Type B pancreatic cell (in vitro differentiated cells): ENCODE data around the gene SLC41A3. TPM values are rescaled to one million over a fixed set of nuclear protein-coding genes. Genes with fewer than 3 reads are reported as not detected.

Experiments used
- DNase-seq: peaks from one replicate; pipeline ENCODE4 v3.0.0; 2021; ENCODE audit warnings: mixed read lengths; ENCODE audit not compliant: unreplicated experiment; ENCODE audit errors: extremely low spot score
- H3K27ac Mint-ChIP-seq: 2 replicates; pipeline ENCODE4 v1.8.0; 2021; ENCODE audit warnings: mild to moderate bottlenecking, mixed read lengths
- H3K27me3 Mint-ChIP-seq: 2 replicates; pipeline ENCODE4 v1.8.0; 2021; ENCODE audit warnings: mixed read lengths
- H3K36me3 Mint-ChIP-seq: 2 replicates; pipeline ENCODE4 v1.8.0; 2021; ENCODE audit warnings: mixed read lengths
- H3K4me1 Mint-ChIP-seq: one replicate; pipeline ENCODE4 v1.8.0; 2021; ENCODE audit warnings: mixed read lengths; ENCODE audit not compliant: unreplicated experiment
- H3K4me3 Mint-ChIP-seq: 2 replicates; pipeline ENCODE4 v1.8.0; 2021; ENCODE audit warnings: mild to moderate bottlenecking, mixed read lengths
- H3K9me3 Mint-ChIP-seq: 2 replicates; pipeline ENCODE4 v1.8.0; 2021; ENCODE audit warnings: mixed read lengths
- CTCF ChIP-seq: fragments of 200-600 bp; sonication (generic); conservative IDR thresholded peaks from 2 replicates; pipeline ENCODE4 v1.5.0; 2021; ENCODE audit warnings: antibody characterized with exemption, mild to moderate bottlenecking
- total RNA-seq: library from RNA; stranded (reverse); gene quantifications from 2 replicates; pipeline ENCODE4 v1.2.1, GENCODE V29; 2021; ENCODE audit warnings: low replicate concordance

SLC41A3 gene
- total RNA-seq, 1 donor from 2014 or later: 56.4 TPM

GRCh38 chr3:126063358-126063965 is 20.5 kb downstream of the SLC41A3 start:
- peaks cover 21% of the 10 kb centered on the region for H3K36me3 Mint-ChIP-seq
- peaks cover 12% of the 10 kb centered on the region for H3K4me1 Mint-ChIP-seq
- no peak for TF ChIP-seq CTCF
- no peaks in the 10 kb centered on the region for H3K27me3 Mint-ChIP-seq
- H3K4me3 Mint-ChIP-seq: no peak overlapping the region
- no peak for DNase-seq
- H3K27ac Mint-ChIP-seq: no peak overlapping the region
- H3K9me3 Mint-ChIP-seq: no peaks in the 10 kb centered on the region

DNA sequence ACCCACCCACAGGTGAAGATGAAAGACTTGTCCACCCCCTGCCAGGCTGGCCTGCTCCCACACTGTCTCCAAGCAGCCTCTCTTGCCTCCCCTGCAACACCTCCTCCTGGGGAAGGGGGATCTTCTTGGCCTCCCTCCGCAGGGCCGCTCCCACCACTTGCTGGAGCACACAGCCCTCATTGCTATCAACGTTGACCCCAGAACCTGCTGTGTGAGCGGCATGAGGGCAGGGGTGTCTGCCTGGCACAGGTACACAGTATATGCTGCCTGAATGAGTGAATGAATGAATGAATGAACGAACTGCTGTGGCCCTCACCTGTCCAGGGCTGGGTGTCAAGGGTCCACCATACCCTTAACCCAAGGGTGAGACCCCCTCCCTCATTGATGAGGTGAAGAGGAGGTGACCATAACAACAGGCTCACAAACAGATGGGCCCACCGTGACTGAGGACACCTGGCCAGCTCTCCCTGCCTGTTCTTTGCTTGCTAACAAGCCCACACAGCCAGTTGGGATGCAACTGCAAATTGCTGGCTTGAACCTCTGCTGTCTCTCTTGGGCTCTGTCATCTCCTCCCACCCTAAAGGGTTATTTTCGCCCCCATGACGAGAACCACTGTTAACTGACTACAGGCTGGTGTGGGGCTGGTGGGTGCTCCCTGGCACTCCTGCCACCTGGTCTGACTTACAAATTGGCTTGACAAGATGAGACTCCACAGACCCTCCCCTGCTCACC is 22.5 kb downstream of the SLC41A3 start:
- no peak for DNase-seq
- no peaks in the 10 kb centered on the region for H3K27me3 Mint-ChIP-seq
- no peak for TF ChIP-seq CTCF
- H3K4me3 Mint-ChIP-seq: no peak overlapping the region
- H3K27ac Mint-ChIP-seq: no peak overlapping the region
- peaks cover 15% of the 10 kb centered on the region for H3K4me1 Mint-ChIP-seq
- peaks cover 14% of the 10 kb centered on the region for H3K36me3 Mint-ChIP-seq
- no peaks in the 10 kb centered on the region for H3K9me3 Mint-ChIP-seq

DNA sequence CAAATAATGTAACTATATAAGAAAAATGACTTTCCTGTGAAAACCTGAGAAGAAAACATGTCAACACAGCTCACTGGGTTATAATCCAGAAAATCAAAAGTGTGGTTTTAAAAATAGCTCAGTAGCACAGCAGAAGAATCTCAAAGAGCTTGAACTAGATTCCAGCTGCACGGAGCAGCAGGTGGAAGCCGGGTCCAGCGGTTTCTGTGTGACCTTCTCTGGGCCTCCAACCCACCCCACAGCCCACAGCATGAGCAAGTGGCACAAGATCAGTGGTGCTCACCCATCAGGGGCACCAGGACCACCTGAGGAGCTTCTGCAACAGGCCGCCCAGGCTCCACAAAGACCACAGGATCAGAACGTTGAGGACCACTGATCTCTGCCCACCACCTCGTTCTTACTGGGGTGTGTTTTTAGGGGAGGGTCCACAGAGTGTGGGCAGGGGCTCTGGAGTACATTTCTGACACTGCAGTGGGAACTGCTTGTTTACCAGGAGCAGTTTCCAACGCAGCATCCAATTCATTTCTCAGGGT is 23.2 kb downstream of the SLC41A3 start:
- DNase-seq: no peak
- no peak overlapping the region for H3K27ac Mint-ChIP-seq
- peaks cover 10% of the 10 kb centered on the region for H3K36me3 Mint-ChIP-seq
- no peaks in the 10 kb centered on the region for H3K27me3 Mint-ChIP-seq
- no peaks in the 10 kb centered on the region for H3K9me3 Mint-ChIP-seq
- TF ChIP-seq CTCF: no peak
- no peak overlapping the region for H3K4me3 Mint-ChIP-seq
- peaks cover 15% of the 10 kb centered on the region for H3K4me1 Mint-ChIP-seq

GRCh38 chr3:126058666-126059065 is 25.3 kb downstream of the SLC41A3 start:
- Mint-ChIP-seq H3K36me3 (peaks cover 5% of the 10 kb centered on the region), H3K27ac (no peak overlapping the region), H3K4me1 (peaks cover 15% of the 10 kb centered on the region), H3K9me3 (no peaks in the 10 kb centered on the region), H3K4me3 (no peak overlapping the region), H3K27me3 (no peaks in the 10 kb centered on the region)
- no peak for DNase-seq
- TF ChIP-seq CTCF: no peak

- Mint-ChIP-seq H3K4me1 (peaks cover 15% of the 10 kb centered on the region), H3K9me3 (no peaks in the 10 kb centered on the region), H3K36me3 (peaks cover 5% of the 10 kb centered on the region), H3K4me3 (no peak overlapping the region), H3K27me3 (no peaks in the 10 kb centered on the region), H3K27ac (no peak overlapping the region)
- DNase-seq: no peak
- TF ChIP-seq CTCF: no peak
Observed at GRCh38 chr3:126057936-126058335, 26.0 kb downstream of the SLC41A3 start.
